Stimulated activated CD4-positive, alpha-beta T cell treated with anti-CD3 and anti-CD28 coated beads, Interleukin-4, amount 100 ng/mL, for 1 hour (primary cell): Measurements from ENCODE around the gene ANTKMT.
"Not testable (repeated sequence)": the region's sequence is repeated elsewhere in the genome, so short reads cannot be mapped to it uniquely, and the experiment has no call there.

Source experiments
- DNase-seq: peaks from one replicate; pipeline ENCODE4 v3.0.0-alpha.2; 2020

ANTKMT gene

DNA sequence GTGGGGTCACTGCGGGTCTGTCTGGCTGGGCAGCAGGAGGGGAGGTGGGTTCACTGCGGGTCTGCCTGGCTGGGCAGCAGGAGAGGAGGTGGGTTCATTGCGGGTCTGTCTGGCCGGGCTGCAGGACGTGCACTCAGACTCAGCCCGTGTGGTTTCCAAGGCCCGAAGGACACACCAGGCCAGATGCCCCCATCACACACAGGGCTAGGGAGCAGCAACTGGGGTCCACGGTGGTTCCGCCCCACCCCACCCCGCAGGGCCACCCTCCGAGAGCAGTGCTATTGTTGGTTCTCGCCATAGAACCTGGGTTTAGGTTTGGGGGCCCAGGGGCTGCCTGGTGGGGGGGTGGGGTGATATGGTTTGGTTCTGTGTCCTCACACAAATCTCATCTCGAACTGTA, 25.7 kb downstream of the ANTKMT start:
- no peak for DNase-seq

DNA sequence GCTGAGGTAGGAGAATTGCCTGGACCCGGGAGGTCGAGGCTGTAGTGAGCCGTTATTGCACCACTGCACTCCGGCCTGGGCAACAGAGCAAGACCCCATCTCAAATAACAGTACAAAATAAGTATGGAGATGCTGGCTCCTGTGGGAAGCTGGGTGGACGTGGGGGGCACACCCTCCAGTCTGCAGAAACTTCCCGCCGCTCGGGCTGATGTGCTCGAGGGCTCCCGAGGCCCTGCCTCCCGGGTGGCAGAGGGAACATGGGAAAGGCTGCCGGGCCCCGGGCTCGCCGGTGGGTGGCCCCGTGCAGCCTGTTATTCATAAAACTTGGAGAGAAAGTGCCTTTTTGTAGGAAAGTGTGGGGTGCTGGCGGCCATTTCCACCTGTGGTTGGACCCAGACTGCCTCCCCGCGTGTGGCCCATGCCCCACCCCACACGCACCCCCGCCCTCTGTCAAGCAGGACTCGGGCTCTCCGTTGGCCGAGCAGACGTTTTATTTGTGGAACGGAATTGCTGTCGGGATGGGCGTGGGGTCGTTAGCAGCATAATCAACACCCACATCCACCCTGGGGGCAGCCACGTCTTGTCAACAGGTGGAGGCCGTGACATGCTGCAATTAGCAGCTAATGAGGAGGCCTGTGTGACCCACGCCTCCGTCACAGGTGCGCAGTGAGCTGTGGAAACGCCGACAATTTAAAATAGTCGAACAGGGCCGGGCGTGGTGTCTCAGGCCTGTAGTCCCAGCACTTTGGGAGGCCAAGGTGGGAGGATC, 27.2 kb downstream of the ANTKMT start:
- no peak for DNase-seq

DNA sequence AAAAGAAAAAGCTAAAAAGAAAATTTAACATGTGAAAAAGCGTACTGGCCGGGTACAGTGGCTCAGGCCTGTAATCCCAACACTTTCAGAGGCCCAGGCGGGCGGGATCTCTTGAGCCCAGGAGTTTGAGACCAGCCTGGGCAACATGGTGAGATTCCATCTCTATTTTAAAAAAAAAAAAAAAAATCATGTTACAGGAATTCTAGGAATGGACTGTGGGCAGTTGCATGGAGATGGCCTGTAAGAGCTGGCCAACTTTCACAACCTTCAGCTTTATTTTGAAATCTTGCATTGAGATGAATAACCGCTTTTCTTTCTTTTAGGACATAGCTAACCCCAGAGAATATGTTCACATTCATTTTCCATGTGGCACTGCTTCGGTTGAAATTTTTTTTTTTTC, 28.1 kb downstream of the ANTKMT start:
- no peak for DNase-seq

DNA sequence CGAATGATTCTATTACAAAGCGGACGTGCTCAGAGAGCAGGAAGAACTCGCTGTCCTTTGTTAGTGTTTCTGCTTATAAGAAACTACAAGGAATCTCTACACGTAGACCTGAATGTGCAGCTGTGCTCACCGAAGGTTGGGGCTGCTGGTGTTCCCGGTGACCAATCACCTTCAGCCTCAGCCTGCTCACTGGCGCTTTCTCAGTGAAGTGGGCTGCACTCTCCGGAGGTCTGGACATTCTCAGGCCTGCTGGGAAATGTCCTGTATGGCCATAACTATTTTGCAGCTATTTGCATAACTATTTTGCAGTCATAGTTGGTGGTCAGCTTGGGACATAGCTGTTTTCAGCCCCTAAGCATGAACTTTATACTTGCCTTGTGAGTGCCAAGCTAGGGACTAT, 29.5 kb downstream of the ANTKMT start:
- no peak for DNase-seq

DNA sequence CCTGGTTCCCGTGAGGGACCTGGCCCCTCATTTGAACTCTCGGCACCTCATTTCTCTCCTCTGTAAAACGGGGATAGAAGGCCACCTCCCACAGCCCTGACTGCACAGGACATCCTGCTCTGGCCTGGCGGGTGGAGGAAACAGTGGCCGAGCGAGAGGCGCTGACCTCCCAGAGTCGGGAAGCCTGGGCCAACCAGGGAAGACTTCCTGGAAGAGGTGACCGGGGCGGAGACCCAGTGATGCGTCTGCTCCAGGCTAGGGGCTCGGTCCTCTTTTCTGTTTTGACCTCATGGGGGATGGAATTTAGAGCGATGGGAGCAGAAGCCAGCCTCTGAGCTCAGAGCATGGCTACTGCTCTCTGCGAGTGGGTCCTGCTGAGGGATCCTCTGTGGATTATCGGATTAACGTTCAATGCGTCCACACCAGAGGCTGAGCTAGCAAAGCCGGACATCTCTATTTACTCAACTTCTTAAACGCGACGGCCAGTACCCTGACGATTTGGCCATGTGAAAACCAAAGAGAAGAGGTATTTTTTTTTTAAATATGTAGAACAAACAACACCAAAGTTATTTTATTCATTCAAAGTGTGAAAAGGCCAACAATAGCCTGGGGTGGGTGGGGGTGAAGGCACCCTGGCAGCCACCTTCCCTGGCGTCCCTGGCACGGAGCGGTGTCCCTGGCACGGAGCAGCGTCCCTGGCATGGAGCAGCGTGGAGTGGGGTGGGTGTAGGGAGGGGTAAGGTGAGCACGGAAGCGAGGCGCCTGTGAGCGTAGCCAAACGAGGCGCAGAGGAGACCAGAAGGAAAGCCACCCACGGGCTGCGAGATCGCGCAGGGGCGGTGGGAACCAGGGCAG, 30.4 kb downstream of the ANTKMT start:
- no peak for DNase-seq

DNA sequence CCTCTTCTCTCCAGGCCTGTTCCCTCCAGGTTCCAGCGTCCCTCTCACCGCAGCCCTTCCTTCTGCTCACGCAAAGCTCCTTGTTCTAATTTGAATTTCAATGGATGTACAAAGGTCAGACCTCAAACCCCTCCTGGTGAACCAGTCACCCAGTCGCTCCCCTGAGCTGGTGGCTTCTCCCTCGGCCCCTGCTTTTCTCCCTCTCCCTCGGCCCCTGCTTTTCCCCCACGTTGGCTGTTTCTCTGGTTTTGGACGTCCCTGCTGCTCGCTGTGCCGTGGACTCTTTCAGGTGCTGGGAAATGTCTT, 31.0 kb downstream of the ANTKMT start:
- DNase-seq = no peak

DNA sequence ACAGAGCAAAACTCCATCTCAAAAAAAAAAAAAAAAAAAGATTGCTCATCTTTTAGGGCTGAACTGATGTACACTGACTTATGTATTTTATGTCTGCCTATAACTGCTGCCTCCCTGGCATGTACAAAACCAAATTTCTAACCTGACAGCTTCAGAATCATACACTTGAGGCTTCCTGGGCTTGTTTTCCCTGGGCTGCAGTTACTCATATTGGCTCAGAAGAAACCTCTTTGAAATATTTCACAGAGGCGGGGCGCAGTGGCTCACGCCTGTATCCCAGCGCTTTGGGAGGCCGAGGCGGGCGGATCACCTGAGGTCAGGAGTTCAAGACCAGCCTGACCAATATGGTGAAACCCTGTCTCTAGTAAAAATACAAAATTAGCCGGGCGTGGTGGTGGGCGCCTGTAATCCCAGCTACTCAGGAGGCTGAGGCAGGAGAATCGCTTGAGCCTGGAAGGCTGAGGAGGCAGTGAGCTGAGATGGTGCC, 33.2 kb downstream of the ANTKMT start:
- DNase-seq = not testable (repeated sequence)

DNA sequence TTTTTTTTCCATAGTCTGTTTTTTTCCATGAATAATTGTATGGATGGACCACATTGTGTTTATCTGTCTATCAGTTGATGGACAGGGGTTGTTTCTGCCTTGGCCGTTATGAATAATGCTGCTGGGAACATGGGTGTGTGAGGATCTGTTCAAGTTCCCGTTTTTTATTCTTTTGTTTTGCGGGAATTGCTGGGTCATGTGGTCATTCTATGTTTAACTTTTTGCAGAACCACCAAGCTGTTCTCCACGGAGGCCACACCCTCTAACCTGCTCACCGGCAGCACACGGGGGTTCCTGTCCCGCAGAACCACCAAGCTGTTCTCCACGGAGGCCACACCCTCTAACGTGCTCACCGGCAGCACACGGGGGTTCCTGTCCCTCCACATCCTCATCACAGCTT, 33.7 kb downstream of the ANTKMT start:
- DNase-seq = no peak

DNA sequence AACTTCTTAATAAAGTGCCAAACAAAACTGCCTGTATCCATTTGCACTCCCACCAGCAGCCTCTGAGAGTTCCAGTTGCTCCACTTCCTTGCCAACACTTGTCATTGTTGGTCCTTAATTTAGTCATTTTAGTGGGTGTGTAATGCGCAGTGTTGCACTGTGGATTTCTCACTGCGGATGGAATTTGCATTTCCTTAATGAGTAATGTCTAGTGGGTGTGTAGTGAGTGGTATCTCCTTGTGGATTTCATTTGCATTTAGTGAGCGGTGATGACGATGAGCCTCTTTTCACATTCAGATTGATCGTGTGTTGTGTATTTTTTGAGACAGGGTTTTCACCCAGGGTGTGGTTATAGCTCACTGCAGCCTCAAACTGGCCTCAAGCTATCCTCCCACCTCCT, 35.5 kb downstream of the ANTKMT start:
- no peak for DNase-seq

DNA sequence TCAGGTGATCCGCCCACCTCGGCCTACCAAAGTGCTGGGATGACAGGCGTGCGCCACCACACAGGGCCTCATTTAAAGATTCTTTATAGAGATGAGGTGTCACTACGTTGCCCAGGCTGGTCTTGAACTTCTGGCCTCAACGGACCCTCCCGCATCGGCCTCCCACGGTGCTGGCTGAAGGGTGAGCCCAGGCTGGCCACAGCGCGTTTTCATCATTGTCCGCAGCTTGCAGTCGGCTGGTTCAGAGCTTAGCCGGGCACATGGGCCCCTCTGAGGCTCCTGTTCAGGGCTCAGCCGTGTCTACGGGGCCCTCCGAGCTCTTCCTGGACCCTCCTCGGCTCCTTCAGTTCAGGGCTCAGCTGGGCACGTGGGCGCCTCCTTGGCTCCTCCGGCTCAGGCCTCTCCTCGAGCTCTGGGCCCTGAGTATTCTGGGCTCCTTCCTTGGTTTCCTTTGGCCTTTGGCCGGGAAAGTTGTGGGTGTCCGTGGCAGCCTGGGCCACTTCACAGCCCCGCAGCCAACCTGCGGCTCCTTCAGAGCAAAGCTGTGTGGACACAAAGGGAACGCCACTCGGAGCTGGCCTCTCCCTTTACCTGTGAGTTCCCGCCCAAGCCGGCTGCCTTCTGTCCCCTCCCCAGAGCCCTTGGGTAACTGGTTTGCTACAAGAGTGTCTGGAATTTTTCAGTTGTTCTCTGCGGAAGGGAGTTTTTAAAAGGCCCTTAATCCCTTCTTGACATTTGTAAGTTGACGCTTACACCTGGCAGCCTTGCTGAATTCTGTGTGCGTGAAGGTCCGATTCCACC, 38.4 kb downstream of the ANTKMT start:
- no peak for DNase-seq

DNA sequence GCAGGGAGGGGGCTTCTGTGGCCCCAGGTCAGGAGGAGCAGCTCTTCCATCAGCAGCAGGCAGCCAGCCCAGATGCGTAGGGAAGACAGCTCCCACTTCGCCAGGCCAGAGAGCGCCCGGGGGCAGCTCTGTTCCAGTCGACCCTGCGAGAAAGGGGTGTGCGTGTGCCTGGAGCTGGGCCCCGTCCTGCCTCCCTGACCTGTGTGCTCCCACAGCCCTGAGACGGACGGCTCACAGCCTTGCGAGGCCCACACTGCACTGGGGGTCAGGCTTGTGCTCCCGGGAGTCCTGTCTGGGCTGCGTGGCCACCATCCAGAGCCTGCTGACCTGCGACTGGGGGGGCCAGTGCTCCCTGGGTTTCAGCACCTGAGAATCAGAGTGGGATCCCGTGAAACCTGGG, 39.1 kb downstream of the ANTKMT start:
- DNase-seq = no peak

DNA sequence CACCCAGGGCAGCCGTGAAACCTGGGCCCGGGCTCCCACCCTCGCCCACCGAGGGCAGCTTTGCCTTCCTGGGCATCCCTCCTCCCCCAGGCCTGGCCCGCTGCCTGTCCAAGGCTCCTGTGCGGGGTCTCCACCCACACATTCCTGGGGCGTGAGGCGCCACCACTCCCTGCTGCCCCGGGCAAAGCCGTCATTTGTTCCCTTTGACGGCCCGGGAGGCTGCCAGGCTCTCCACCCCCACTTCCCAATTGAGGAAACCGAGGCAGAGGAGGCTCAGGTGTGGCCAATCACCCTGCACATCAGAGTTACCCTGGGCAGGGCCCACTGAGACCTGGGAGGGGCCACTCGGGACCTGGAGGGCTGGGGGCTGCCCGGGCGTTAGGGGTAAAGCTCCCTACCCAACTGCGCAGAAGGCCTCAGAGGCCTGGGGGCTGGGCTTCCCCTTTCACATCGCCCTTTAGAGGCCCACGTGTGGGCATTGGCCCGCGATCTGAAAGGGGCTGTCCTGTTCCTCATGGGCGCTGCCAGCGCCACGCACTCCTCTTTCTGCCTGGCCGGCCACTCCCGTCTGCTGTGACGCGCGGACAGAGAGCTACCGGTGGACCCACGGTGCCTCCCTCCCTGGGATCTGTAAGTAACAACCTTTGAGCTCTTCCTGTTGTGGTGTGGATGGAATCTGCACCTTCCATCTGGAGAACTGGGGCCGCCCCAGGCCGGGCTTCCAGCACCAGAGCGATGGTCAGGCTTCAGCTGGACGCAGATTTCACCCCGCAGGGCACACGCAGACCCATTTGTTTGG, 39.8 kb downstream of the ANTKMT start, which contains the start of gene MSLN:
TSS of gene MSLN (plus strand) at position 190 of the 799 bp plus-strand sequence. CDS start 1,947 bp downstream, outside the sequence.
- no peak for DNase-seq

DNA sequence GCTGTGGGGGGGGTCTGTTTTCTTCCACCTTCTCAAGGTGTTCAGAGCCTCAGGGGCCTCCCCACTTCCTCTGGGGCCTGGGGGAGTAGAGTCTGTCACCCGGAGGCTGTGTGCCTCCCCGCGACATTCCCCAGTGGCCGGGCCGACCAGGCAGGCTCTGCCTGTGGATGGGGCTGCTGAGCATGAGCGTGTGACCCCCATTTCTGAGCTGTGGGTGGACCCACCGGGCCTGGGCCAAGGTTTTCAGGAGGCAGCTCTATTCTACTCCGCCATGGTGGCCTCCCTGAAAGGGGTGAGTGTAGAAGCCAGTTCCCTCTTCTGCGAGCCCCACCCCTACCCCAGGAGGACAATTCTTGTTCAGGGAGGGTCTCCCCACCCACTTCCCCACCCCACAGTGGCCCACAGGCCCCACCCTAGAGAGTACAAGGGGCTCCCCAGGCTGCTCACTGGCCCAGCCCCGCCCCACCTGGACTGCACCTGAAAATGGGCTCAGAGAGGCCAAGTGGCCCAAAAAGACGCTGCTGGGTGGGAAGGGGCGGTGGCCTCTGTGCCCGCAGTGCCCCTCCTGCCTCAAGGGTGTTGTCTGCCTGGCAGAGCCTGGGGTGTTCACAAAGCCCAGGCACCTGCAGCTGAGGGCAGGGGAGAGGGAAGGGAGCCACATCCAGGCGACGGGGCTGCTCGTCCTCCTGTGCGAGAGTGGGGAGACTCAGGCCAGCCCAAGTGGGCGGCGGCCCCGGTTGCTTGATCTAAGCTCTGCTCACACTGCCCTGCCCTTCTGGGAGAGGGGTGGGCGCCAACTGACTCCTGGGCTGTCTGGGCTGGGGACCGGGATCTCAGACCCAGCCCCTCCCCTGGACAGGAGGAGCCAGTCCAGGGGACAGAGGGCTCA, 40.9 kb downstream of the ANTKMT start:
- no peak for DNase-seq

DNA sequence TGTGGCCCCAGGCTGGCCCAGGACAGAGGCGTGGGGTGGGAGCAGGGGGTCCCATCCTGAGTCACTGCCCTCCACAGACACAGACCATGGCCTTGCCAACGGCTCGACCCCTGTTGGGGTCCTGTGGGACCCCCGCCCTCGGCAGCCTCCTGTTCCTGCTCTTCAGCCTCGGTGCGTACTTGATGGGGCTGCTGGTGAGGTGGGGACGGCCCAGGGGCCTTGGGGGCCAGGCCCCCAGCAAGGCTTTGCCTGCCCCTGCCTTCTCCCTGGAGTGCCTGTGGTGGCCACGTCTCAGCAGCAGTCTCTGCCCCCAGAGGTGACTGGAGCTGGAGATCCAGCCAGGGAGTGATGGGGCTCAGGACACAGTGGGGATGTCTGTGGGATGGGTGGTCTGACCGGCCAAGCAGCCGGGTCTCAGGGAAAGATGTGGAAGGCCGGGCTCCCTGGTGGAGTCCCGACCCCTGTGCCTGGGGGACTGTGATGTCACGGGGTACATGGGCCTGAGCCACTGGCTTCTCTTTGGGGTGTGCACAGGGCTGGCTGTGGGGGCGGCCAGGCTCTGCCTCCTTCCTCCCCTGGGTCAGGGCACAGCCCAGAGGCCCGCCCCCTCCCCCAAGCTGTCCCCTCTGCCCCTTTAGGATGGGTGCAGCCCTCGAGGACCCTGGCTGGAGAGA, 41.8 kb downstream of the ANTKMT start:
- no peak for DNase-seq

DNA sequence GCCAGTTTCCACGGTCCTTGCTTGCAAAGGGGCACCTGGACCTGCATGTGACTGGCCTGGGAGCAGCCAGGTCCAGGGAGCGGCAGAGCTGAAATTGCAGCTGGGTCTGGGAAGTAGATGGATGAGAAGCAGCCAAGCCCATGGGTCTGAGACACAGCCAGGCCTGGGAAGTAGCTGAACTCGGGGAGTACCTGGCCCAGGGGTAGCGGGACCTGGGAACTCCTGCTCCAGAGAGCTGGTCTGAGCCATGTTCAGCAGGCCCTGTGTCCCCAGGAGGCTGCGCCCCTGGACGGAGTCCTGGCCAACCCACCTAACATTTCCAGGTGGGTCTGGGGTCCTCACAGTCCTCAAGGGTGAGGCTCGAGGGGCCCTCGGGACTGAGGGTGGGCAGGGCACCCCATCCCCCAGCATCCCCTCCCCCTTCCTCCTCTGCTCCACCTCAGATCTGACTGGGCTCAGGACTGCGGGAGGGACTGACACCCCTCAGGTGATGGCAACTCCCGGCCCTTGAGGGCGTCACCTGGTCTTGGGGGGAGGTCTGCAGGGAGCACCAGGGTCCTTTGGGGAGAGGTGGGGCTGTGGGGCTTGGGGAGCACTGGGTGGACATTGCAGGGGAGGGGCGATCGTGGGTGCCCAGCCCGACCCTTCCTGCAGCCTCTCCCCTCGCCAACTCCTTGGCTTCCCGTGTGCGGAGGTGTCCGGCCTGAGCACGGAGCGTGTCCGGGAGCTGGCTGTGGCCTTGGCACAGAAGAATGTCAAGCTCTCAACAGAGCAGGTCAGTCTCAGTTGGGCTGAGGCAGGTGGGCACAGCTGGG, 42.6 kb downstream of the ANTKMT start:
- no peak for DNase-seq

DNA sequence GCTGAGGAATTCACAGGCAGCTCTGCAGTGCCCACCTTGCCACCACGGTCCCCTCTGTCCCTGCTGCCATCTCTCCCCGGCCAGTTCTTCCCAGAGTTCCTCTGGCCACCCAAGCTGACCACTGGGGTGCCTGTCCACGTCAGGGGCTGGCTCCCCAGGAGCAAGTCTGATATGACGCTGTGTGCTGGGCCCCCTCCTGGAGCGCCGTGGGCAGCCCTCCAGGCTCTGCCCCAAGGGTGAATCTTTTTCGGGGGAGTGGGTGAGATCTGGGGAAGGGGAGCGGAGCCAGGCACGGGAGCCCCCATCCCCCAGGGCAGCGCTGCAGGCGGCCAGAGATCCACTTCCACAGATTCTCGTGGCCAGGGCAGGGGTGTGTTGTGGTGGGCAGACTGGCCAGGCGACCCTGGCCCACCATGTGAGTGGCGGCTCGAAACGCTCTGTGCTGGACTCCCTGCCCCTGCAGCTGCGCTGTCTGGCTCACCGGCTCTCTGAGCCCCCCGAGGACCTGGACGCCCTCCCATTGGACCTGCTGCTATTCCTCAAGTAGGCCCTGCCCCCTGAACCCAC, 43.3 kb downstream of the ANTKMT start:
- no peak for DNase-seq

DNA sequence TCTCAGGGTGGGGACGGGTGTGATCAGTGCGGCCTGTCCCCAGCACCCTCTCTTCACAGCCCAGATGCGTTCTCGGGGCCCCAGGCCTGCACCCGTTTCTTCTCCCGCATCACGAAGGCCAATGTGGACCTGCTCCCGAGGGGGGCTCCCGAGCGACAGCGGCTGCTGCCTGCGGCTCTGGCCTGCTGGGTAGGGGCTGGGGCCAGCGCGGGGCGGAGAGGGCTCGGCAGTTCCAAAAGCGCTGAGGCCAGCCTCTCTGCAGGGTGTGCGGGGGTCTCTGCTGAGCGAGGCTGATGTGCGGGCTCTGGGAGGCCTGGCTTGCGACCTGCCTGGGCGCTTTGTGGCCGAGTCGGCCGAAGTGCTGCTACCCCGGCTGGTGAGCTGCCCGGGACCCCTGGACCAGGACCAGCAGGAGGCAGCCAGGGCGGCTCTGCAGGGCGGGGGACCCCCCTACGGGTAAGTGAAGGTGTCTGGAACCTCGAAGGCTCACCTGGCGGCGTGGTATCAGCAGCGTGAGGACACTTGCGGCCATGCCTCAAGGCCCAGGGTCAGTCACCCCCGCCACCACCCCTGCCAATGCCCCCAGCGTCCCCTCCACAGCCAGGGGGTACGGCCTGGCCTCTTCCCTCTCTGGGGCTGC, 44.0 kb downstream of the ANTKMT start:
- DNase-seq = no peak

DNA sequence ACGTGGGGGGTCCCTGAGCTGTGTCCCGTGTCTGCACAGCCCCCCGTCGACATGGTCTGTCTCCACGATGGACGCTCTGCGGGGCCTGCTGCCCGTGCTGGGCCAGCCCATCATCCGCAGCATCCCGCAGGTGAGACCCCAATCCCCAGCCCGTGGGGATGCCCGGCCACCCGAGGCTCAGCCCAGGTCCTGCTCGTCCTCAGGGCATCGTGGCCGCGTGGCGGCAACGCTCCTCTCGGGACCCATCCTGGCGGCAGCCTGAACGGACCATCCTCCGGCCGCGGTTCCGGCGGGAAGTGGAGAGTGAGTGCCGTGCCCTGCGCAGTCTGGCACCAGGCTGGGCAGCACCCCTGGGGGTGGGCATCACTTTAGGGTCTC, 44.5 kb downstream of the ANTKMT start:
- DNase-seq = no peak
